CD8-positive, alpha-beta memory T cell (primary cell): ENCODE results near the gene HNRNPK. TPM values are rescaled to one million over a fixed set of nuclear protein-coding genes. Genes with fewer than 3 reads are reported as not detected.

Source experiments
- CTCF ChIA-PET: fragments of 350-600 bp; sonication (Branson Sonifier 250); formaldehyde crosslinking; loops from one replicate; lab custom pipeline; 2021; ENCODE audit warnings: antibody characterized with exemption; lab: Charles Lee
- POLR2A ChIA-PET: fragments of 350-600 bp; sonication (Branson Sonifier 250); formaldehyde crosslinking; loops from one replicate; lab custom pipeline; 2021; ENCODE audit warnings: antibody characterized with exemption; lab: Charles Lee
- DNase-seq, 5 donors: peaks; one replicate each; pipeline versions ENCODE4 v3.0.0 to v3.0.0-alpha.2; 2020 to 2022; ENCODE audit warnings: mixed read lengths in 1 of 5
- H3K27ac ChIP-seq: one replicate; pipeline ENCODE4 v1.7.0; 2013; ENCODE audit warnings: low read depth, mild to moderate bottlenecking, low read length, moderate library complexity
- H3K27me3 ChIP-seq: 2 replicates; pipeline ENCODE4 v1.7.0; 2013; ENCODE audit warnings: low read length, mild to moderate bottlenecking; ENCODE audit not compliant: insufficient read depth, poor library complexity, severe bottlenecking
- H3K36me3 ChIP-seq: 2 replicates; pipeline ENCODE4 v1.7.0; 2013; ENCODE audit warnings: mild to moderate bottlenecking, low read length, moderate library complexity; ENCODE audit not compliant: insufficient read depth
- H3K4me1 ChIP-seq: 2 replicates; pipeline ENCODE4 v1.7.0; 2013; ENCODE audit warnings: mild to moderate bottlenecking, low read length, moderate library complexity; ENCODE audit not compliant: insufficient read depth
- H3K4me3 ChIP-seq: 2 replicates; pipeline ENCODE4 v1.7.0; 2013; ENCODE audit warnings: mild to moderate bottlenecking, low read length
- H3K9me3 ChIP-seq: 2 replicates; pipeline ENCODE4 v1.7.0; 2013; ENCODE audit warnings: mild to moderate bottlenecking, low read length
- H3K27ac Mint-ChIP-seq, 8 donors: one replicate each; pipeline ENCODE4 v1.8.0; 2020 to 2021; ENCODE audit warnings: mixed read lengths in 8 of 8, mild to moderate bottlenecking in 6 of 8, inconsistent platforms in 3 of 8, moderate library complexity in 3 of 8
- H3K27me3 Mint-ChIP-seq, 2 donors: one replicate each; pipeline ENCODE4 v1.8.0; 2020 to 2021; ENCODE audit warnings: mixed read lengths in 2 of 2, mild to moderate bottlenecking in 1 of 2, moderate library complexity in 1 of 2
- H3K36me3 Mint-ChIP-seq, 3 donors: one replicate each; pipeline ENCODE4 v1.8.0; 2020 to 2021; ENCODE audit warnings: mixed read lengths in 3 of 3, inconsistent platforms in 1 of 3, mild to moderate bottlenecking in 1 of 3
- H3K4me1 Mint-ChIP-seq, 3 donors: one replicate each; pipeline ENCODE4 v1.8.0; 2020 to 2021; ENCODE audit warnings: mixed read lengths in 3 of 3, inconsistent platforms in 1 of 3, mild to moderate bottlenecking in 1 of 3
- H3K4me3 Mint-ChIP-seq, 7 donors: one replicate each; pipeline ENCODE4 v1.8.0; 2020 to 2021; ENCODE audit warnings: mixed read lengths in 7 of 7, mild to moderate bottlenecking in 6 of 7, moderate library complexity in 4 of 7, inconsistent platforms in 2 of 7
- H3K9me3 Mint-ChIP-seq, 5 donors: one replicate each; pipeline ENCODE4 v1.8.0; 2020 to 2022; ENCODE audit warnings: mixed read lengths in 5 of 5, mild to moderate bottlenecking in 3 of 5, moderate library complexity in 2 of 5, inconsistent platforms in 1 of 5
- polyA plus RNA-seq: library from polyadenylated mRNA; unstranded; fragments of 300-500 nt; fragmentation: Illumina TruSeq; gene quantifications from one replicate; pipeline ENCODE4 v1.2.3, GENCODE V29; 2021
- total RNA-seq, 2 experiments: library from RNA; stranded (reverse); gene quantifications; one replicate each; pipeline ENCODE4 v1.2.3, GENCODE V29; 2021

The HNRNPK gene
- total and polyA plus RNA-seq, 3 experiments from 2014 or later = 870 to 904 (median 884) TPM

DNA sequence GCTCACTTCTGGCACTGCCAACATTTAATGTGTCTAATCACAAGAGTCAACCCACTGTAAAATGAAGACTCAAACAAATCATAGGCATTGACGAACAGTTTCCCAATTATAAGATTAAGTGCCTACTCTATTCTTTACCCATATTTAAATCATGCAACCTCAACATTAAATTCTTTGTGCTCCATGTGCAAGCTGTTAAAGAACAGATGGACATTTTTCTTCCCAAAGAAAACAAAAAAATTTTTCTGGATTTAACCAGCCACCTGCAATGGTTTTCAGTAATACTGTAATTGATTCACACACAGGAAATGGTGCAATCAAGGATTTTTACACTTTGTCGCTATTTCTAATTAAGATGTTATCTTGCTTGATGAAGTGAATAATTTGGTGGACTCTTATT is 3.6 kb downstream of the HNRNPK start:
- Histone ChIP-seq H3K4me1 (peaks cover 51% of the 10 kb centered on the region), H3K27me3 (no peaks in the 10 kb centered on the region), H3K36me3 (peaks cover 61% of the 10 kb centered on the region), H3K4me3 (no peak overlapping the region), H3K27ac (no peak overlapping the region), H3K9me3 (no peaks in the 10 kb centered on the region)
- Mint-ChIP-seq H3K27me3 (peaks cover 0 to 10% of the 10 kb centered on the region in 2 donors), H3K4me3 (peak overlapping the region in 6 of 7 donors; percentile 23 to 100 (median 96)), H3K4me1 (peaks cover 61 to 76% (median 71%) of the 10 kb centered on the region in 3 donors), H3K9me3 (peaks cover 0 to 2% (median 0%) of the 10 kb centered on the region in 5 donors), H3K36me3 (peaks cover 29 to 92% (median 44%) of the 10 kb centered on the region in 3 donors), H3K27ac (peak overlapping the region in 5 of 8 donors; percentile 30 to 99 (median 68))
- DNase-seq = no peak
- CTCF ChIA-PET = no interaction called here
- POLR2A ChIA-PET = interaction anchor here (0.8 kb wide), 1 partner anchor 10 kb away, joined by 5 read pairs; no protein-coding TSS in a partner anchor

GRCh38 chr9:83975300-83975699 is 4.7 kb downstream of the HNRNPK start:
- Histone ChIP-seq H3K36me3 (peaks cover 72% of the 10 kb centered on the region), H3K9me3 (no peaks in the 10 kb centered on the region), H3K4me3 (no peak overlapping the region), H3K27ac (no peak overlapping the region), H3K4me1 (peaks cover 50% of the 10 kb centered on the region), H3K27me3 (no peaks in the 10 kb centered on the region)
- H3K9me3 Mint-ChIP-seq = peaks cover 0 to 2% (median 0%) of the 10 kb centered on the region in 5 donors
- ChIA-PET POLR2A (no interaction called here), CTCF (no interaction called here)
- H3K27me3 Mint-ChIP-seq = peaks cover 0 to 7% of the 10 kb centered on the region in 2 donors
- H3K27ac Mint-ChIP-seq = peak overlapping the region in 7 of 8 donors; percentile 6 to 99 (median 80)
- peaks cover 57 to 84% (median 76%) of the 10 kb centered on the region in 3 donors for H3K4me1 Mint-ChIP-seq
- no peak for DNase-seq
- peaks cover 30 to 96% (median 54%) of the 10 kb centered on the region in 3 donors for H3K36me3 Mint-ChIP-seq
- peak overlapping the region; percentile 4 to 73 (median 34) for H3K4me3 Mint-ChIP-seq

DNA sequence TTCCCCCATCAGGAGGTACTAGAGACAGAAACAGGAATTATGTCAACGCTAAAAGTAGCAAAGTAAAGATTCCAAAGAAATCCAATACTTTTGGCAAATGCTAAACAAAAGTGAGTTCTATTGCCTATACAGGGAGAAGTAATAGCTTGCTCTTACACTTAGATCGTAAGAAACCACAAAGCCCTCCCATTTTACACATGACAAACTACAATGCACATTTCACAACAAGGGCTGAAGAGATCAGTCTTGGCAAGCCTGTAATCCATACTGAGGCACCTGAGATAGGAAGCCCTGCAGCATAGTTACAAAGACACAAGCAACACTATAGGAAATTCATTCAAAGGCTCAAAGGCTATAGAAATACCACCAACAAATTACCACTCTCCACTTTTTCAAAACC is 7.7 kb downstream of the HNRNPK start:
- H3K36me3 ChIP-seq = peaks cover 87% of the 10 kb centered on the region
- H3K27ac Mint-ChIP-seq = peak overlapping the region; percentile 11 to 84 (median 57)
- H3K27me3 Mint-ChIP-seq = no peaks in the 10 kb centered on the region
- H3K4me1 Mint-ChIP-seq = peaks cover 47 to 80% (median 77%) of the 10 kb centered on the region in 3 donors
- no peaks in the 10 kb centered on the region for H3K9me3 Mint-ChIP-seq
- CTCF ChIA-PET = interaction anchor here (0.8 to 2.3 kb wide), 2 partner anchors 9 to 12 kb away, joined by 4 to 5 read pairs; no protein-coding TSS in a partner anchor
- no peak for DNase-seq
- POLR2A ChIA-PET = interaction anchor here (2.4 kb wide), 1 partner anchor 8 kb away, joined by 6 read pairs; the partner anchor contains the start of gene HNRNPK
- no peaks in the 10 kb centered on the region for H3K9me3 ChIP-seq
- H3K4me1 ChIP-seq = peaks cover 41% of the 10 kb centered on the region
- H3K4me3 ChIP-seq = no peak overlapping the region
- no peaks in the 10 kb centered on the region for H3K27me3 ChIP-seq
- no peak overlapping the region for H3K27ac ChIP-seq
- peaks cover 35 to 96% (median 55%) of the 10 kb centered on the region in 3 donors for H3K36me3 Mint-ChIP-seq
- H3K4me3 Mint-ChIP-seq = peak overlapping the region in 1 of 7 donors; percentile 27

GRCh38 chr9:83971485-83971884 is 8.5 kb downstream of the HNRNPK start:
- DNase-seq = no peak
- Histone ChIP-seq H3K27ac (no peak overlapping the region), H3K27me3 (no peaks in the 10 kb centered on the region), H3K4me1 (peaks cover 33% of the 10 kb centered on the region), H3K9me3 (no peaks in the 10 kb centered on the region), H3K4me3 (no peak overlapping the region), H3K36me3 (peaks cover 85% of the 10 kb centered on the region)
- CTCF ChIA-PET = interaction anchor here (2.3 kb wide), 1 partner anchor 8 kb away, joined by 5 read pairs; no protein-coding TSS in a partner anchor
- Mint-ChIP-seq H3K27ac (peak overlapping the region in 3 of 8 donors; percentile 24 to 58 (median 56)), H3K4me3 (no peak overlapping the region), H3K36me3 (peaks cover 35 to 96% (median 57%) of the 10 kb centered on the region in 3 donors), H3K4me1 (peaks cover 39 to 72% (median 69%) of the 10 kb centered on the region in 3 donors), H3K27me3 (no peaks in the 10 kb centered on the region), H3K9me3 (no peaks in the 10 kb centered on the region)
- POLR2A ChIA-PET = interaction anchor here (2.4 kb wide), 1 partner anchor 9 kb away, joined by 6 read pairs; the partner anchor contains the start of gene HNRNPK

DNA sequence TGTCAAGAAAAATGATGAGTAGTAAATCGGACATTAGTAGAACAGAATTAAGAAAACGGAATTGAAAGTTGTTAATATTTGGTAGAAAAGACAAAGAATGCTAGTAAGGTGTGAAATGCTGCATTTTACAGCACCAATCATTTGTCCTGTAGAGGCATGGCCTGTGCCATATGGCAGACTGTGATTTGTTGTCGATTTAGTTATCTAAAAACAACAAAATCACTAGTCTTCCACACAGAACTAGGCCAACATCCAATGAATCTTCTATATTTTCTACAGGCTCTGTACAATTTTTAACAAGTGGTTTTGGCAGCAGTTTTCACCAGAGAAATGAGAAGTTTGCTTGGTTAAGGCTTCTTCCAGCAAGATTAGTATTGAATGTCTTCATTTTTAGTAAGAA is 10.4 kb downstream of the HNRNPK start:
- Histone ChIP-seq H3K9me3 (no peaks in the 10 kb centered on the region), H3K36me3 (peaks cover 66% of the 10 kb centered on the region), H3K4me3 (no peak overlapping the region), H3K27ac (no peak overlapping the region), H3K27me3 (no peaks in the 10 kb centered on the region), H3K4me1 (peaks cover 14% of the 10 kb centered on the region)
- CTCF ChIA-PET = interaction anchor here (1.1 kb wide), 1 partner anchor 8 kb away, joined by 3 read pairs; no protein-coding TSS in a partner anchor
- no peak for DNase-seq
- H3K27me3 Mint-ChIP-seq = no peaks in the 10 kb centered on the region
- H3K4me1 Mint-ChIP-seq = peaks cover 25 to 58% (median 55%) of the 10 kb centered on the region in 3 donors
- POLR2A ChIA-PET = no interaction called here
- no peak overlapping the region for H3K4me3 Mint-ChIP-seq
- H3K36me3 Mint-ChIP-seq = peaks cover 22 to 85% (median 42%) of the 10 kb centered on the region in 3 donors
- no peaks in the 10 kb centered on the region for H3K9me3 Mint-ChIP-seq
- peak overlapping the region in 2 of 8 donors; percentile 24 to 29 for H3K27ac Mint-ChIP-seq

DNA sequence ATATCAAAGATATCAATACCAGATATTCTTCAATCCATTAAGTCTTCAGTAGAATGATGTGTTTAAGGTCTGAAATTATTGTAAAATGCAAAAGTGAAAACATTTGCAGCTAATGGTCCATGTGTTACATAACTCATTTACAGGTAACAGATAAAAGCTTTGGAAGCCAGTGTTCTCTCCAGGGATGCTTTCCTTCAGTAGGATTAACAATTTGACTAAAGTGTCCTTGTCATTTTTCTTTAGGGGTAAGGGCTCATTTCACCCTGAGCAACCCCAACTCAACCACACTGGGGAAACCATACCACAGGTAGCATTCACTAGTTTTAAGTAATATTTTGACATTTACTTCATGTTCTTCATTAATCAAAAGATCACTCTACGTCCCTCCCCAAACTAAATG is 12.9 kb downstream of the HNRNPK start:
- POLR2A ChIA-PET = interaction anchor here (0.9 kb wide), 1 partner anchor 10 kb away, joined by 5 read pairs; no protein-coding TSS in a partner anchor
- no peaks in the 10 kb centered on the region for H3K9me3 Mint-ChIP-seq
- CTCF ChIA-PET = no interaction called here
- H3K9me3 ChIP-seq = no peaks in the 10 kb centered on the region
- H3K27ac Mint-ChIP-seq = peak overlapping the region in 6 of 8 donors; percentile 1 to 71 (median 42)
- no peaks in the 10 kb centered on the region for H3K27me3 Mint-ChIP-seq
- H3K36me3 ChIP-seq = peaks cover 44% of the 10 kb centered on the region
- no peak for DNase-seq
- no peak overlapping the region for H3K4me3 ChIP-seq
- H3K36me3 Mint-ChIP-seq = peaks cover 12 to 61% (median 27%) of the 10 kb centered on the region in 3 donors
- peak overlapping the region in 1 of 7 donors; percentile 3 for H3K4me3 Mint-ChIP-seq
- H3K27me3 ChIP-seq = no peaks in the 10 kb centered on the region
- no peak overlapping the region for H3K27ac ChIP-seq
- no peaks in the 10 kb centered on the region for H3K4me1 ChIP-seq
- peaks cover 13 to 33% (median 33%) of the 10 kb centered on the region in 3 donors for H3K4me1 Mint-ChIP-seq

DNA sequence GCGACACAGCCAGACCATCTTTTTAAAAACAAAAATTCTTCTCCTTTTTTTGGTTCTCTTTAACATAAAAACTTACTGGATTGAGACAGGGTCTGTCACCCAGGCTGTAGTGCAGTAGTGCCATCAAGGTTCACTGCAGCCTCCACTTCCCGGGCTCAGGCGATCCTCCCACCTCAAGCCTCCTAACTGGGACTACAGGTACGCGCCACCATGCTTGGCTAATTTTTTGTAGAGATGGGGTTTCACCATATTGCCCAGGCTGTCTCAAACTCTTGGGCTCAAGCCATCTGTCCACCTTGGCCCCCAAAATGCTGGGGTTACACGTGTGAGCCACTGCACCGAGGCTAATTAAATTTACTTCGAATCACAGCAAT is 13.8 kb downstream of the HNRNPK start:
- no peak for DNase-seq
- Histone ChIP-seq H3K27me3 (no peaks in the 10 kb centered on the region), H3K36me3 (peaks cover 36% of the 10 kb centered on the region), H3K9me3 (no peaks in the 10 kb centered on the region), H3K27ac (no peak overlapping the region), H3K4me1 (no peaks in the 10 kb centered on the region), H3K4me3 (no peak overlapping the region)
- CTCF ChIA-PET = no interaction called here
- POLR2A ChIA-PET = interaction anchor here (0.9 kb wide), 1 partner anchor 11 kb away, joined by 5 read pairs; no protein-coding TSS in a partner anchor
- Mint-ChIP-seq H3K4me1 (peaks cover 11 to 25% (median 24%) of the 10 kb centered on the region in 3 donors), H3K4me3 (no peak overlapping the region), H3K27me3 (no peaks in the 10 kb centered on the region), H3K9me3 (no peaks in the 10 kb centered on the region), H3K27ac (peak overlapping the region in 3 of 8 donors; percentile 17 to 32 (median 22)), H3K36me3 (peaks cover 5 to 52% (median 19%) of the 10 kb centered on the region in 3 donors)
